ENCODE measurements around the gene HOXA6. TPM values are rescaled to one million over a fixed set of nuclear protein-coding genes. Genes with fewer than 3 reads are reported as not detected.

The HOXA6 gene
- polyA plus RNA-seq, 2 of the 4 experiments (the other 2 are of a cell fraction): 0.90 to 2.1 TPM

DNA sequence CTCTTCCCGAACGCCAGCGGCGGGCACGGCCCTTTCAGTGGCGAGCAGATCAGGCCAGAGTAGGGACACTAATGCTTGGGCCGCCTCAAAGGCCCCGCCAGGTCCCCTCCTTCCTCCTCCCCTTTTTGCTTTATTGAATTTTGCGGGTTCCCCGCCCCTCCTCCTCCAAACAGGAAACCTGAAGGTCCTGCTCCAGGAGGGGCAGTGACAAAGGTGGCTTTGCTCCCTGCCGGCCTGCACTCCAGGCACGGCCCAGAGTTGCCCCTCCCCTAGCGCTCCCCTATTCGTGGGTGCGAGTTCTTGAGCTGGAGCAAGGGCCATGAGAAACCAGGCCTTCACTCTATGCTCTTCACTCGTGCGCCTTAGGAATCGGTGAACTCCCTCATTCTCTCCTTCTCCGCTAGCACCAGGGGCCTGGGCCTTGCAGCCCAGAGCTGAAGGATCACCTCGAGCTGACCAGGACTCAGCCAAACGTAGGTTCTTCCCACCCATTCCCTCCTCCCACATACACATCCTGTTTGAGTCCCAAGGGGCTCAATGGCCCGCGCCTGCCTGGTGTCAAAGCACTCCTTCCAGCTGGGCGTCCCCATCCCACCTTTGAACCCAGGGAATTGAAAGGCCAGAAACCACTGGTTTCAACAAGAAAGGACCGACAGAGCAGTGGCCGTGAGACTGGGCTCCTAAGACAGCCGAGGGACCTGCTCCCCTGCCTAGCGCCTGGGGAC, 619 bp upstream of the HOXA6 start:
- ChIA-PET CTCF (interaction anchor here (1.1 to 11.1 kb wide), 8 partner anchors 10 to 779 kb away, joined by 3 to 160 read pairs (median 14); partner anchors contain the start of gene HOXA9), POLR2A (no interaction called here)
- Histone ChIP-seq H3K4me3 (no peak overlapping the region), H3K27ac (peak overlapping the region in 1 of 2 experiments; percentile 52; a peak in 1 of 6 replicates), H3K9me3 (no peaks in the 10 kb centered on the region), H3K4me1 (peaks cover 16% of the 10 kb centered on the region), H3K4me2 (peak overlapping the region; percentile 90; the same call in 1 of the 3 replicates)
- ATAC-seq: no peak
- DNase-seq (ENCODE audit: low read depth in 1 of 2, low spot score in 1 of 2): no peak
- FAIRE-seq: no peak
- TF ChIP-seq MAFK (IDR thresholded peaks at IDR 0.05; ENCODE audit: partially characterized antibody) (no peak), HOXB13 (CRISPR knock-in tag; IDR thresholded peaks at IDR 0.05; ENCODE audit: low read depth) (no peak), RNF2 (IDR thresholded peaks at IDR 0.05; ENCODE audit: borderline replicate concordance, low read depth) (no peak), SMC3 (IDR thresholded peaks at IDR 0.05) (no peak), POLR2A (IDR thresholded peaks at IDR 0.05; ENCODE audit: low read length) (no peak), ZFP36 (IDR thresholded peaks at IDR 0.05; ENCODE audit: borderline replicate concordance, partially characterized antibody) (no peak), MAZ (IDR thresholded peaks at IDR 0.05; ENCODE audit: borderline replicate concordance, low read depth, low read length) (no peak), HEYL (CRISPR knock-in tag; IDR thresholded peaks at IDR 0.05) (no peak), TP53 (CRISPR knock-in tag; IDR thresholded peaks at IDR 0.05) (no peak)
- 91% methylated on average over 28 of the region's 28 CpGs for WGBS (ENCODE audit: missing lambda C conversion rate)

GRCh38 chr7:27146491-27147198, 929 bp downstream of the HOXA6 start:
- TF ChIP-seq NPAS2 (CRISPR knock-in tag; IDR thresholded peaks at IDR 0.05; ENCODE audit: borderline replicate concordance) (no peak), FOXS1 (CRISPR knock-in tag; IDR thresholded peaks at IDR 0.05) (no peak), POLR2AphosphoS2 (conservative IDR thresholded peaks at IDR 0.05; ENCODE audit: low read length) (no peak), MYC (IDR thresholded peaks at IDR 0.05; ENCODE audit: borderline replicate concordance, low read length) (no peak), USF2 (IDR thresholded peaks at IDR 0.05) (no peak), NFE2L2 (conservative IDR thresholded peaks at IDR 0.05; ENCODE audit: low read length) (no peak), HDAC2 (IDR thresholded peaks at IDR 0.05) (no peak)
- no peak for ATAC-seq
- 82% methylated on average over 5 of the region's 5 CpGs for WGBS (ENCODE audit: missing lambda C conversion rate)
- DNase-seq (ENCODE audit: low read depth in 1 of 2, low spot score in 1 of 2): no peak
- POLR2A ChIA-PET: no interaction called here
- Histone ChIP-seq H3K4me2 (no peak overlapping the region), H3K27ac (no peak overlapping the region), H3K4me1 (peaks cover 18% of the 10 kb centered on the region), H3K9me3 (no peaks in the 10 kb centered on the region), H3K4me3 (no peak overlapping the region)
- CTCF ChIA-PET: interaction anchor here (0.8 to 11.1 kb wide), 4 partner anchors 17 to 778 kb away, joined by 3 to 160 read pairs (median 34); partner anchors contain the start of gene HOXA9
- FAIRE-seq: no peak

DNA sequence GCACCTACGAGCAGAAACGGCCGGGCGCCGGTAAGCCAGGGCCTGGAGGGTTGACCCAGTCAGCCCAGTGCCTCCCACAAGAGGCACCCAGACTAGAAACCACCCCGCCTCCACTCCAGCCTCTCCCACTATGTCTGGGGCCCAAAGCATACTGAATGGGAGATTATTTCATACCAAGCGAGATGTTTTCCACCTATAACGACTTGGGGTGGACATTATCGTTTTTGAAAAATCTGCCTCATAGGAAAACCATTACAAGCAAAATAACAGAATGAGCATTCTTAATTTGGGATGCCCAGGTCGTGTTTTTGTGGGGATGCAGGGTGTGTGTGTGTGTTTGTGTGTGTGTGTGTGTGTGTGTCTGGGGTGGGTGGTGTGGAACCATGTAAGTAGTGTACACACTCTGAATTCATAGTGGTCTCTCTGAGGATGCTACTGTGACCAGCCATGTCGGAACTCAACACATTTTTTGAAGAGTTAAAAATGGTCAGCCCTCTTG, 1.6 kb downstream of the HOXA6 start:
- POLR2A ChIA-PET: no interaction called here
- WGBS (ENCODE audit: missing lambda C conversion rate): 88% methylated on average over 11 of the region's 11 CpGs

More for the DNA sequence above, 1.6 kb downstream of the HOXA6 start:
- FAIRE-seq (no peak), DNase-seq (ENCODE audit: low read depth in 1 of 2, low spot score in 1 of 2) (no peak), ATAC-seq (no peak)
- TF ChIP-seq BHLHE40 (IDR thresholded peaks at IDR 0.05; ENCODE audit: low read depth, low read length) (no peak), RAD21 (conservative IDR thresholded peaks at IDR 0.05 in 1 of 2, IDR thresholded peaks at IDR 0.05 in 1 of 2) (no peak), ZNF302 (CRISPR knock-in tag; IDR thresholded peaks at IDR 0.05) (no peak), TP53 (CRISPR knock-in tag; IDR thresholded peaks at IDR 0.05) (no peak), POLR2AphosphoS2 (conservative IDR thresholded peaks at IDR 0.05; ENCODE audit: low read length) (no peak), HOXB13 (CRISPR knock-in tag; IDR thresholded peaks at IDR 0.05; ENCODE audit: low read depth) (no peak), CBX8 (IDR thresholded peaks at IDR 0.05) (no peak), RARB (CRISPR knock-in tag; IDR thresholded peaks at IDR 0.05) (no peak), RFX5 (IDR thresholded peaks at IDR 0.05) (no peak), NFE2L2 (conservative IDR thresholded peaks at IDR 0.05; ENCODE audit: low read length) (no peak), FOSL2 (IDR thresholded peaks at IDR 0.05) (no peak), FOSL2 (CRISPR knock-in tag; IDR thresholded peaks at IDR 0.05) (no peak), NR3C1 (IDR thresholded peaks at IDR 0.05) (no peak), SMC3 (IDR thresholded peaks at IDR 0.05) (no peak)
- TF ChIP-seq, protein P1, sequence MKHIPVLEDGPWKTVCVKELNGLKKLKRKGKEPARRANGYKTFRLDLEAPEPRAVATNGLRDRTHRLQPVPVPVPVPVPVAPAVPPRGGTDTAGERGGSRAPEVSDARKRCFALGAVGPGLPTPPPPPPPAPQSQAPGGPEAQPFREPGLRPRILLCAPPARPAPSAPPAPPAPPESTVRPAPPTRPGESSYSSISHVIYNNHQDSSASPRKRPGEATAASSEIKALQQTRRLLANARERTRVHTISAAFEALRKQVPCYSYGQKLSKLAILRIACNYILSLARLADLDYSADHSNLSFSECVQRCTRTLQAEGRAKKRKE (CRISPR knock-in tag; IDR thresholded peaks at IDR 0.05; ENCODE audit: low read depth): no peak
- H3K27ac ChIP-seq: no peak overlapping the region
- H3K9me3 ChIP-seq: no peaks in the 10 kb centered on the region
- no peak overlapping the region for H3K4me3 ChIP-seq
- H3K4me2 ChIP-seq: no peak overlapping the region
- peaks cover 17% of the 10 kb centered on the region for H3K4me1 ChIP-seq
- CTCF ChIA-PET: interaction anchor here (1.2 to 11.1 kb wide), 4 partner anchors 15 to 464 kb away, joined by 3 to 160 read pairs (median 68); partner anchors contain the start of genes HOXA4 and HOXA9
